RWPE2 (cell line): Measurements from ENCODE around the gene PTPRN2.

Experiments used
- ATAC-seq: fragments of 200-7000 bp; cut with Tn5 transposase; 3 replicates; pipeline ENCODE4 v1.9.1; 2021; ENCODE audit warnings: low read depth
- DNase-seq: peaks from one replicate; pipeline ENCODE4 v3.0.0-alpha.2; 2020; ENCODE audit warnings: low spot score
- H3K27ac ChIP-seq: fragments of 450-650 bp; 2 replicates; pipeline ENCODE4 v1.5.1; 2017; ENCODE audit warnings: mild to moderate bottlenecking; ENCODE audit not compliant: poor library complexity, severe bottlenecking
- H3K27me3 ChIP-seq: fragments of 250-450 bp; sonication (Bioruptor Pico); 2 replicates; pipeline ENCODE4 v1.5.1; 2021; ENCODE audit warnings: mild to moderate bottlenecking, moderate library complexity; ENCODE audit not compliant: insufficient read depth, poor library complexity, severe bottlenecking
- H3K36me3 ChIP-seq: fragments of 250-450 bp; sonication (Bioruptor Pico); 2 replicates; pipeline ENCODE4 v1.5.1; 2020; ENCODE audit warnings: low read depth, mild to moderate bottlenecking, moderate library complexity
- H3K4me1 ChIP-seq: fragments of 250-450 bp; sonication (Bioruptor Pico); 2 replicates; pipeline ENCODE4 v1.5.1; 2021; ENCODE audit warnings: mild to moderate bottlenecking, moderate library complexity; ENCODE audit not compliant: insufficient read depth, poor library complexity, severe bottlenecking
- H3K4me3 ChIP-seq: fragments of 250-450 bp; sonication (Bioruptor Pico); 2 replicates; pipeline ENCODE4 v1.5.1; 2021; ENCODE audit warnings: mild to moderate bottlenecking, moderate library complexity; ENCODE audit not compliant: severe bottlenecking
- H3K9me3 ChIP-seq: fragments of 250-450 bp; sonication (Bioruptor Pico); 2 replicates; pipeline ENCODE4 v1.5.1; 2021; ENCODE audit warnings: mild to moderate bottlenecking, moderate library complexity; ENCODE audit not compliant: severe bottlenecking
- CTCF ChIP-seq: fragments of 450-650 bp; IDR thresholded peaks from one replicate; pipeline ENCODE4 v1.5.1; 2017; ENCODE audit warnings: mild to moderate bottlenecking, moderate library complexity; ENCODE audit not compliant: poor library complexity, severe bottlenecking

PTPRN2 gene

GRCh38 chr7:158018971-158019645, 568.5 kb downstream of the PTPRN2 start:
- Histone ChIP-seq H3K4me3 (no peak overlapping the region), H3K36me3 (no peaks in the 10 kb centered on the region), H3K4me1 (no peaks in the 10 kb centered on the region), H3K27me3 (no peaks in the 10 kb centered on the region), H3K9me3 (peaks cover 3% of the 10 kb centered on the region), H3K27ac (no peak overlapping the region)
- no peak for TF ChIP-seq CTCF
- no peak for ATAC-seq
- DNase-seq: no peak

GRCh38 chr7:158018098-158018762, 569.4 kb downstream of the PTPRN2 start:
- Histone ChIP-seq H3K27ac (no peak overlapping the region), H3K27me3 (no peaks in the 10 kb centered on the region), H3K36me3 (no peaks in the 10 kb centered on the region), H3K4me1 (no peaks in the 10 kb centered on the region), H3K4me3 (no peak overlapping the region), H3K9me3 (peaks cover 3% of the 10 kb centered on the region)
- no peak for DNase-seq
- no peak for TF ChIP-seq CTCF
- ATAC-seq: no peak

GRCh38 chr7:158017111-158018097, 570.2 kb downstream of the PTPRN2 start:
- H3K9me3 ChIP-seq: peaks cover 3% of the 10 kb centered on the region
- no peak overlapping the region for H3K27ac ChIP-seq
- no peak overlapping the region for H3K4me3 ChIP-seq
- no peak for DNase-seq
- no peaks in the 10 kb centered on the region for H3K4me1 ChIP-seq
- no peak for ATAC-seq
- no peaks in the 10 kb centered on the region for H3K27me3 ChIP-seq
- H3K36me3 ChIP-seq: no peaks in the 10 kb centered on the region
- no peak for TF ChIP-seq CTCF

GRCh38 chr7:158016180-158017097, 571.2 kb downstream of the PTPRN2 start:
- H3K9me3 ChIP-seq: peaks cover 3% of the 10 kb centered on the region
- no peak for ATAC-seq
- no peak overlapping the region for H3K27ac ChIP-seq
- DNase-seq: no peak
- no peak overlapping the region for H3K4me3 ChIP-seq
- no peaks in the 10 kb centered on the region for H3K4me1 ChIP-seq
- H3K36me3 ChIP-seq: no peaks in the 10 kb centered on the region
- H3K27me3 ChIP-seq: no peaks in the 10 kb centered on the region
- TF ChIP-seq CTCF: no peak
